ENCODE measurements around the gene EHBP1L1.

Gene EHBP1L1

DNA sequence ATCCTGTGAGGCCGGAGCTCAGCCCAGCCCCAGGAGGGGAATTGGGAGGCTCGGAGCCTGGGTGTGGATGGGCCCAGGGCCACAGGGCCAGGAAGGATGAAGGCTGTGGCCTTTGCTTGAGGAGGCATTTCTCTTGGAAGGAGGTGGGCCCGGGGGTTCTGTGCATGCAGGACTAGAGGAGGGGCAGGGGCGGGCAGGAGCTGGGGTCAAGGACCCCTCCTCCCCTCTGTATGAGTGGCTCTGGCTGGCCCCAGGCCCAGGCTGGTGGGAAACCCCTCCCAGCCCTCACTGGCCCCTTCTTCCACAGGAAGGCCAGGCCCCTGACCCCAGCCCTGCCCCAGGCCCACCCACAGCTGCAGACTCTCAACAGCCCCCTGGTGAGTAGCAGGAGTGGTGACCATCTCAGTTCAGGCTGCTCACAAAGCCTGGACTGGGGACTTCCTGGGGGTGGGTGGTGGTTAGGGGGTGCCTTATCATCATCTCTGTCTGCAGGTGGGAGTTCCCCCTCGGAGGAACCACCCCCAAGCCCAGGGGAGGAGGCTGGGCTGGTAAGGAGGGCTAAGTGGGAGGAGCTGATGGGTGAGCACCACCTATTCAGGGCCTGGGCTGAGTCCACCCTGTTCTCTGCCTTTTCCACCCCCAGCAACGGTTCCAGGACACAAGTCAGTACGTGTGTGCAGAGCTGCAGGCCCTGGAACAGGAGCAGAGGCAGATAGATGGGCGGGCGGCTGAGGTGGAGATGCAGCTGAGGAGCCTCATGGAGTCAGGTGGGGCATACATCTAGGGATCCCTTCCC is 13.8 kb downstream of the EHBP1L1 start:
- H3K9me3 ChIP-seq (ENCODE audit: control insufficient read depth, insufficient read depth, low read length): no peaks in the 10 kb centered on the region
- H3K4me3 ChIP-seq (ENCODE audit: low read length): no peak overlapping the region
- peaks cover 10% of the 10 kb centered on the region for H3K27me3 ChIP-seq (ENCODE audit: control insufficient read depth, insufficient read depth, low read length)
- H3K36me3 ChIP-seq (ENCODE audit: control insufficient read depth, insufficient read depth, low read length): no peaks in the 10 kb centered on the region; the same call in 1 of the 2 replicates
- H3K27ac ChIP-seq (ENCODE audit: low read length): no peak overlapping the region
- no CpG with 5 or more reads among the region's 9 CpGs for WGBS (ENCODE audit: insufficient coverage, insufficient read length)
- peaks cover 7% of the 10 kb centered on the region for H3K4me1 ChIP-seq (ENCODE audit: control insufficient read depth, insufficient read depth, low read length)
- no peak for DNase-seq (ENCODE audit: low read depth, low spot score)

DNA sequence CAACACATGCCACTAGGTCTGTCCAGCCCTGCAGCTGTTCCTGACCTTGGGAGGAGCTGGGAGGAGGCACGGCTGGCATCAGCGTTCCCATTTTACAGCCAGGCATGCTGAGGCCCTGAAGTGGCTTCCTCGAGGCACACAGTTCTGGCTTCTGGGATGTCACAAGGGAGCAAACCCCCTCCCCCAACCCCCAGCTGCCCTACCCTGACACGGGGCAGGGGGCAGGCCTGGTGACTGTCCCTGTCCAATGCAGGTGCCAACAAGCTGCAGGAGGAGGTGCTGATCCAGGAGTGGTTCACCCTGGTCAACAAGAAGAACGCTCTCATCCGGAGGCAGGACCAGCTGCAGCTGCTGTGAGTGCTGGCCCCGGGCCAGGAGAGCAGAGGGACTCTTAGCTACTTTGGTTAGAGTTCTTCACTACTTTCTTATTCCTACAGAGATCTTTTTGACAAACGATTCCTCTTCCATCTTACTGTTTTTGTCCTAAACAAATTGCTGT is 14.4 kb downstream of the EHBP1L1 start:
- Histone ChIP-seq H3K27me3 (ENCODE audit: control insufficient read depth, insufficient read depth, low read length) (peaks cover 10% of the 10 kb centered on the region), H3K4me1 (ENCODE audit: control insufficient read depth, insufficient read depth, low read length) (peaks cover 7% of the 10 kb centered on the region), H3K9me3 (ENCODE audit: control insufficient read depth, insufficient read depth, low read length) (no peaks in the 10 kb centered on the region), H3K4me3 (ENCODE audit: low read length) (no peak overlapping the region), H3K36me3 (ENCODE audit: control insufficient read depth, insufficient read depth, low read length) (no peaks in the 10 kb centered on the region; the same call in 1 of the 2 replicates), H3K27ac (ENCODE audit: low read length) (no peak overlapping the region)
- DNase-seq (ENCODE audit: low read depth, low spot score): no peak
- no CpG with 5 or more reads among the region's 8 CpGs for whole genome bisulfite sequencing (ENCODE audit: insufficient coverage, insufficient read length)

DNA sequence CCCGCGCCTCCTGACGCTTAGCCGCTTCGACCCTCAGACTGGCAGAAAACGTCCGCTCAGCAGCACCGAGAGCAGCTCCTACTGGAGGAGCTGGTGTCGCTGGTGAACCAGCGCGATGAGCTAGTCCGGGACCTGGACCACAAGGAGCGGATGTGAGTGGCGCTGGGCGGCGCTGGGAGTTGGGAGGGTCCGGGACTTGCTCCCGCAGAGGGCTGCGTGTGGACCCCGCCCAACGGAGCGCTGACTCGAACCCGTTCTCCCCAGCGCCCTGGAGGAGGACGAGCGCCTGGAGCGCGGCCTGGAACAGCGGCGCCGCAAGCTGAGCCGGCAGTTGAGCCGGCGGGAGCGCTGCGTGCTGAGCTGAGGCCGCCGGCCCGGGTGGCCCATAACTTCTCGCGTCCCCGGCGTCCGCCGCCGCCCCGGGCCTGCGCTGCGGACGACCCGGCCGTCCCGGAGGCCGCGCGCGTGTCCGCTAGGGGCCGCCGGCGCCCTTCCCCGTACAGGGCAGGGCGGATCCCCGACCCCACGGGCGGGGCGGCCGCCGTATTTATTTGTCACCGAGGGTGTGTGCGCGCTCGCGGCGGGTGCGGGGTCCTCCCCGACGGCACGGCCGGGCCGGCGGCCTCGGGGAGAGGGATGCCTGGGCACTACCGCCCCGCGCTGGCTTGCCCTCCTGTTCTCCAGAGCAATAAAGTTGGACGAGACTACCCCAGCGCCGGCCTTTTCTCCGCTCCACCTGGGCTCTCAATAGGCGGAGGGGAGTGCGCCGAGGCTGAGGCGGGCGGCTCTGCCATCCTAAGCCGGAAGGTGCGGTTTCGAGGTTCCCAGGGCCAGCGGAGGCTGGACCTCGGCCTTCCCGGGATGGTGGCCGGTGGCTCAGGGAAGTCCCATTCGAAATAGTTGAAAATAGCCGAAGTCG is 16.3 kb downstream of the EHBP1L1 start:
- DNase-seq (ENCODE audit: low read depth, low spot score): no peak
- no CpG with 5 or more reads among the region's 106 CpGs for WGBS (ENCODE audit: insufficient coverage, insufficient read length)
- Histone ChIP-seq H3K36me3 (ENCODE audit: control insufficient read depth, insufficient read depth, low read length) (no peaks in the 10 kb centered on the region), H3K27me3 (ENCODE audit: control insufficient read depth, insufficient read depth, low read length) (peaks cover 6% of the 10 kb centered on the region; the same call in 1 of the 2 replicates), H3K9me3 (ENCODE audit: control insufficient read depth, insufficient read depth, low read length) (no peaks in the 10 kb centered on the region), H3K4me1 (ENCODE audit: control insufficient read depth, insufficient read depth, low read length) (peaks cover 7% of the 10 kb centered on the region), H3K27ac (ENCODE audit: low read length) (no peak overlapping the region), H3K4me3 (ENCODE audit: low read length) (peak overlapping the region; percentile 41)

DNA sequence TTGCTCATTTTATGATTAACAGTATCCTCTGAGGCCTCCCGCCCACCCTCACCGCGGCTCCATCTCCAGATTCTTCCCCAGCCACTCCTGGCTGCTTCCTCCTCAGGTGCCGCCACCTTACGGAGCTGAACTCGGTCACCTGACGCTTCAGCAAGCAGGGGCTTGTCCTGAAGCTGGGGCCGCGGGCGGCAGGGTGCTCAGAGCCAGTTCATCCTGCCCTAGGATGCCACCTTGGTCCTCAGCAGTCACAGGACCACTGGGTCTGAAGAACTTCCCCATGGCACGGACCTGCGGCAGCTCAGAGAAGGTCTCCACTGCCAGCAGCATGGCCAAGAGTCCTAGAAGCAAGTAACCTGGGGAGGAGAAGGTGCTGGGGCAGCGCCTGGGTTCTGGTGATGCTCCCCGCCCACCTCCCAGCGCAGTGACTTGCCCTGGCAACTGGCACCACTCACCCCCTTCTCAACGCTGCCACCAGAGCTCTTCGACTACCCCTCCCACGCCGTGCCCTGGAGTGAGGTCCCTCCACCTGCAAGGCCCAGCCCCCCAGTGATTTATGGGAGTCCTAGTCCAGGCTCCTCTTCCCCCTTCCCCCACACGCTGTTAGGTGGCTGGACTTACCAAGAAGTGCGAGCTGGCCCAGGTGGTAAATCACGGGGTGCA is 17.1 kb downstream of the EHBP1L1 start:
- H3K4me1 ChIP-seq (ENCODE audit: control insufficient read depth, insufficient read depth, low read length): peaks cover 7% of the 10 kb centered on the region
- 0 out of 2 replicates have a peak, but pooled peaks cover 2% of the 10 kb centered on the region for H3K36me3 ChIP-seq (ENCODE audit: control insufficient read depth, insufficient read depth, low read length)
- peaks cover 6% of the 10 kb centered on the region; the same call in 1 of the 2 replicates for H3K27me3 ChIP-seq (ENCODE audit: control insufficient read depth, insufficient read depth, low read length)
- peak overlapping the region; percentile 41; the same call in 1 of the 2 replicates for H3K4me3 ChIP-seq (ENCODE audit: low read length)
- no CpG with 5 or more reads among the region's 22 CpGs for WGBS (ENCODE audit: insufficient coverage, insufficient read length)
- DNase-seq (ENCODE audit: low read depth, low spot score): no peak
- H3K27ac ChIP-seq (ENCODE audit: low read length): no peak overlapping the region
- H3K9me3 ChIP-seq (ENCODE audit: control insufficient read depth, insufficient read depth, low read length): no peaks in the 10 kb centered on the region

DNA sequence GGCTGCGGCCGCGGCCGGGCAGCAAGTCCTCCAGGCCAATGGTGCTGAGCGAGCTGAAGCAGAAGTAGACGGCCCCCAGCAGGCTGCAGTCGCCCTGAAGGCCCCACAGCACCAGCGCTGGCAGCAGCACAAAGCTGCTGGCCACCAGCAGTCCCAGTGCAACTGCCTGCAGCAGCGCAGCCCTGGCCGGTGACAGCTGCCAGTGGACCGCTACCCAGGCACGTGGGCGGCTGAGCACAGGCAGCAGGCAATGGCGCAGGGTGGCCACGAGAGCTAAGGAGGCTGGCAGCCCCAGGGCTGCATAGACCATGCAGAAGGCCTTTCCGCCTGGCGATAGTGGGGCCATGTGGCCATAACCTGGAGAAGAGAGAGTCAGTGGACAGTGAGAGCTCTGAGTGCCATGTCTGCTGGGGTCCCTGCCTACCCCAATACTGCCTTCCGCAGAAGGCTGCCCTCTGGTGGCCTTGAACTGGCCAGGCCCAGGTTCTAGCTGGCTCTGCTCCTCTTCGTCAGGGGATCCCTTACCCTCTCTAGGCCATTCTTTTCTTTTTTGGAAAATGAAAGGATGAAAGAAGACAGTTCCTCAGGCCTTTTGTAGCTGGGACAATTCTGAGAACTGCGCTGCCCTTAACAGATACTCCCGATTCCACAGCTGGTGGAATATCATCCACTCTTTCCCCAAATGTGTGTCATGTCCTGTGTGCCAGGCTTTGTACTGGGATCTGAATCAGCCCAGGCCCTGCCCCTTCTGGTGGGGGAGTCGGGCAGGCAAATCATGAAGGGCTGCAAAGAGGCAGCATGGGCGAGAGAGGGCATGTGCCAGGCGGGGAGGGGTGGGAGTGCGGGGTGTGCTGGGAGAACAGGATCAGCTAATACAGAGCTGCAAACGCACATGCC is 17.9 kb downstream of the EHBP1L1 start:
- peaks cover 6% of the 10 kb centered on the region; the same call in 1 of the 2 replicates for H3K36me3 ChIP-seq (ENCODE audit: control insufficient read depth, insufficient read depth, low read length)
- peaks cover 6% of the 10 kb centered on the region; the same call in 1 of the 2 replicates for H3K27me3 ChIP-seq (ENCODE audit: control insufficient read depth, insufficient read depth, low read length)
- WGBS (ENCODE audit: insufficient coverage, insufficient read length): no CpG with 5 or more reads among the region's 26 CpGs
- H3K9me3 ChIP-seq (ENCODE audit: control insufficient read depth, insufficient read depth, low read length): no peaks in the 10 kb centered on the region
- no peak overlapping the region for H3K4me3 ChIP-seq (ENCODE audit: low read length)
- H3K4me1 ChIP-seq (ENCODE audit: control insufficient read depth, insufficient read depth, low read length): peaks cover 7% of the 10 kb centered on the region
- DNase-seq (ENCODE audit: low read depth, low spot score): no peak
- no peak overlapping the region for H3K27ac ChIP-seq (ENCODE audit: low read length)

DNA sequence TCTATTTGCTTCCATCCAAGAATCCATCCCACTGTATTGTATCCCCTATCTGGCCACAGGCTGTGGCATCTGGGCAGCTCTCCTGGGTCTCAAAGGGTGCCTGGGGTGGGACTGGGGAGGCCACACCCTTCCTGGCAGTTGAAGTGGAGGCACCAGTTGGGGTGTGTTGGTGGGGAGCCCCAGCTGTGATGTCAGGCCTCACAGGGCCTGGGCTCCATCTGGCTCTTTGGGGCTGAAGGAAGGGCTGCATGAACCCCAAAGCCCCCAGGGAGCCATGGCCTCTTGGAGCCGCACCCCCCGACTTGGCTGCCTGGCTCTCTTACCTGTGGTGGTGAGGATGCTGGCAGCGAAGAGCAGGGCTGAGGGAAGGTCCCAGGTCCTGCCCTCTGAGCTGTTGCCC is 19.3 kb downstream of the EHBP1L1 start:
- Histone ChIP-seq H3K4me1 (ENCODE audit: control insufficient read depth, insufficient read depth, low read length) (peaks cover 7% of the 10 kb centered on the region), H3K36me3 (ENCODE audit: control insufficient read depth, insufficient read depth, low read length) (peaks cover 6% of the 10 kb centered on the region), H3K27me3 (ENCODE audit: control insufficient read depth, insufficient read depth, low read length) (peaks cover 6% of the 10 kb centered on the region; the same call in 1 of the 2 replicates), H3K27ac (ENCODE audit: low read length) (no peak overlapping the region), H3K9me3 (ENCODE audit: control insufficient read depth, insufficient read depth, low read length) (no peaks in the 10 kb centered on the region), H3K4me3 (ENCODE audit: low read length) (no peak overlapping the region)
- DNase-seq (ENCODE audit: low read depth, low spot score): no peak
- no CpG with 5 or more reads among the region's 3 CpGs for WGBS (ENCODE audit: insufficient coverage, insufficient read length)

DNA sequence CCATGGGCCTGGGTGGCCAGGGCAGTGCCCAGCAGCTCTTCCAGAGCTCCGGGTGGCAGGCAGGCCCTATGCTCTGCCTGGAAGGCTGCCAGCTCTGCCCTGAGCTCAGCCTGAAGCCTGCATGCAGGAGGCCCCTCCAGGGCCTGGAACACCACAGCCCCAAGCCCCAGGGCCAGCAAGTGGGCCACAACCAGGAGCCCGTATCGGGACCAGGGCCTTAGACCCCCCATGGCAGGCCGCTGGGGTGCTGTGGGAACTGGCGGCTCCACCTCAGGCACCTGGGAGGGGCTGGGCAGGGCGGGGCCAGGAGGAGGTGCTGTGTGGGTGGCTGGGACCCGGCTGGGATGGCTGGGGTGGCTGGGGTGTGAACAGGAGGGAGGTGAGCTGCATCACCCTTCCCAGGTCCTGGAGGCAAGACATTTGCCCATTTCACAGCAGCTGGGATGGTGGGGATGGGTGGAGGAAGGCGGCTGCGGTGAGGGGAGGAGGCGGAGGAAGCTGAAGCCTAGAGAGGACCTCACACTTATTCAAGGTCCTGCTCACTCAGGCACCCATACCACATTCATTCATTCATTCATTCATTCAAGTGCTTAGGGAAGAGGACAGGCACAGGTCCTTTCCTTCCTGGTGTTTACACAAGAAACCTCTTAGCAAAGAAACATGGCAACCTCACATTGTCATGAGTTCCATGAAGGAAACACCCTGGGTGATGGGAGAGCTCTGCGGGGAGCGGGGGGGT is 19.9 kb downstream of the EHBP1L1 start, which contains the start of gene KCNK7:
KCNK7 (minus strand) TSS at position 258 of the 739 bp plus-strand sequence; CDS start at position 230, 28 bp downstream.
- WGBS (ENCODE audit: insufficient coverage, insufficient read length): no CpG with 5 or more reads among the region's 12 CpGs
- no peak for DNase-seq (ENCODE audit: low read depth, low spot score)
- Histone ChIP-seq H3K27me3 (ENCODE audit: control insufficient read depth, insufficient read depth, low read length) (peaks cover 7% of the 10 kb centered on the region; the same call in 1 of the 2 replicates), H3K27ac (ENCODE audit: low read length) (no peak within 1 kb of the TSS), H3K4me1 (ENCODE audit: control insufficient read depth, insufficient read depth, low read length) (peaks cover 7% of the 10 kb centered on the region), H3K36me3 (ENCODE audit: control insufficient read depth, insufficient read depth, low read length) (peaks cover 6% of the 10 kb centered on the region), H3K4me3 (ENCODE audit: low read length) (no peak within 1 kb of the TSS), H3K9me3 (ENCODE audit: control insufficient read depth, insufficient read depth, low read length) (no peaks in the 10 kb centered on the region)

DNA sequence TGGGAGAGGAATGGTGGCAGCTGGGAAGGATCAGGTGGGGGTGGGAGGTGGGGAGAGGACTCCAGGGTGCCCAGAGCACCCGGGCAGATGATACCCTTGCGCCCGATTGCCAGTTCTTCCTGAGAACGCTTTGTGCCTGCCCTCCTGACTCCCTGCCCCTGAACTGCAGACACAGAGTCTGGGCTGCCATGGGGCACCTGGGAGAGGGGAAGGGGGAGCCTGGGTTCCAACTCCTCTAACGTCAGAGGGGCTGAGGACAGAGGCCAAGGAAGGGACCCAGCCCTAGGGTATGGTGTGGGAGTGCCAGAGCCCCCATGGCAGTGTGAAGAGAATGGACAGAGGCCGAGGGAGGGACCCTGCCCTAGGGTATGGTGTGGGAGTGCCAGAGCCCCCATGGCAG is 20.7 kb downstream of the EHBP1L1 start:
- H3K27me3 ChIP-seq (ENCODE audit: control insufficient read depth, insufficient read depth, low read length): peaks cover 7% of the 10 kb centered on the region; the same call in 1 of the 2 replicates
- peaks cover 8% of the 10 kb centered on the region for H3K4me1 ChIP-seq (ENCODE audit: control insufficient read depth, insufficient read depth, low read length)
- no CpG with 5 or more reads among the region's 6 CpGs for WGBS (ENCODE audit: insufficient coverage, insufficient read length)
- H3K36me3 ChIP-seq (ENCODE audit: control insufficient read depth, insufficient read depth, low read length): peaks cover 6% of the 10 kb centered on the region
- no peak overlapping the region for H3K4me3 ChIP-seq (ENCODE audit: low read length)
- DNase-seq (ENCODE audit: low read depth, low spot score): no peak
- no peak overlapping the region for H3K27ac ChIP-seq (ENCODE audit: low read length)
- no peaks in the 10 kb centered on the region for H3K9me3 ChIP-seq (ENCODE audit: control insufficient read depth, insufficient read depth, low read length)

DNA sequence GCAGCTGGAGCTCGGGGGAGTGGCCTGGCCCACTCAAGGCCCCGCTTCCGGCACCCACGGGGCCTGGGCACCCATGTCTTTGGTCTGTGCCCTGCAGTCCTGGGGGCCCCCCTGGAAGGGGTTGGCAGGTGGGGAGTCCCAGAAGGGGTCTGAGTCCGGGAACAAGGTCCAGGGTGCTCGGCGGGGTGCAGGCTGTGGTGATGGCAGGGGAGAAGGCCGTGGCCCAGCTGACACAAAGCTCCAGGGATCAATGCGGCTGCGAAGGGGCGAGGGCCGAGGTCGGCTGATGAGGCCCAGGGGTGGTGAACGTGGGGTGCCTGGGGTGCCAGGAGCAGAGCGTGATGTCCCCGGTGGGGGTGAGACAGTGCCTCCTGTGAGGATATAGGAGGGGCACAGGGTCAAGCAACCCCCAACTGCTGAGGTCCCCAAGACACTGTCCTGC is 22.4 kb downstream of the EHBP1L1 start:
- H3K27me3 ChIP-seq (ENCODE audit: control insufficient read depth, insufficient read depth, low read length): peaks cover 1% of the 10 kb centered on the region; the same call in 1 of the 2 replicates
- H3K9me3 ChIP-seq (ENCODE audit: control insufficient read depth, insufficient read depth, low read length): no peaks in the 10 kb centered on the region
- peaks cover 6% of the 10 kb centered on the region for H3K36me3 ChIP-seq (ENCODE audit: control insufficient read depth, insufficient read depth, low read length)
- H3K4me3 ChIP-seq (ENCODE audit: low read length): no peak overlapping the region
- 0 out of 2 replicates have a peak, but pooled peaks cover 1% of the 10 kb centered on the region for H3K4me1 ChIP-seq (ENCODE audit: control insufficient read depth, insufficient read depth, low read length)
- no CpG with 5 or more reads among the region's 16 CpGs for WGBS (ENCODE audit: insufficient coverage, insufficient read length)
- DNase-seq (ENCODE audit: low read depth, low spot score): no peak
- no peak overlapping the region for H3K27ac ChIP-seq (ENCODE audit: low read length)
